ENCODE measurements around the gene FAIM2.

Gene FAIM2

DNA sequence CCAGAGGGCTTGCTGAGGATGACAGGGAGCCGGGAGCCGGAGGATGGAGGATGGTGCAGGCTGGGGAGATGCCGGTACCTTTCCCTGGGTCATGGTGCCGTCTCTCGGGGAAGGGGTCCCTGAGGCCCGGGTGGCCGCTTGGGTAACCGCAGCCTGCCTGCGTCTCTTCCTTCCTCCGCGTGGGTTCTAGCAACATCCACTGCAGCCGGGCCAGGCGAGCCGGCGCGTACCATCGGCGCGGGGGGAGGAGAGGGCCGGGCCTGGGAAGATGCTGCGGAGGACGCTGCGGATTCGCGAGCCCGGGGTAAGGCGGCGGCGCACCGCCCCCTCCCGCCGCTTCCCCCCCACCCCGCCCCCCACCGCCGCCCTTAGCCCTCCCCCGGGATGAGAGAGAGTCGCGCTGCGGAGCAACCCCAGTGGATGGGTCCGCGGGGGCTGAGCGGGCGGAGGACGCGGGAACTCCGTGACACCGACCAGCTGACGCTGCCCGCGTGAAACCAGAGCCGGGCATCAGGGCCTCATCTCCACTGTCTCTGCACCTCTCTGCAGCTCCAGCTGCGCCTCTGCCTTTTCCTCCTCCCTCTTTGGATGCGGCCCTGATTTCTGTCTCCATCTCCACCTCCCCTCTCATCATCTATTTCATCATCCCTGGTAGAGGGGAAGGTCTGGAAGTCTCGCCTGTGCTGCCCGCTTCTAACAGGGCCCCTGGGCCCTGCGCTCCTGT, at the start of gene FAIM2:
TSS of gene FAIM2 (minus strand) at position 201 of the 724 bp plus-strand sequence. CDS start at position 93, 108 bp downstream.
- Mint-ChIP-seq H3K36me3 (no peaks in the 10 kb centered on the region), H3K4me3 (peak within 1 kb of the TSS; percentile 66), H3K27ac (no peak within 1 kb of the TSS), H3K9me3 (no peaks in the 10 kb centered on the region), H3K4me1 (peaks cover 10% of the 10 kb centered on the region), H3K27me3 (peaks cover 70% of the 10 kb centered on the region)
- ATAC-seq = peak; percentile 50

DNA sequence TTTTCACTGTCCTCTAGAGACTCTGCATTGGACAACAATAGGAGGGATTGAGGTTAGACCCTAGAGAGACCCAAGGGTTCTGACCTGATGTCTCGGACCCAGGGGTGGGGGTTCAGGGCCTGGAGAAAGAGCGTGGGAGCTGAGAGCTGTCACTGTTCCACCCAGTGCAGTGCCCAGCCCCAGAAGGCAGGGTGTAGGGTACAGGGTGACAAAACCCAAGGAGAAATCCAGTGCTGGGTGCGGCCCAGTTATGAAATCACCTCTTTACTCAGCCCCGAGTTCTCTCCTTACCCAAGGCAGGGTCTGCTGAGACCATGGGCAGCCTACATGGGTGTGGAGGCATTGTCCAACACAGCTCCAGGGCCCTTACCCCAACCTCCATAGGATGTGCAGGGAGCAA, 49.5 kb upstream of the FAIM2 start:
- H3K36me3 Mint-ChIP-seq = no peaks in the 10 kb centered on the region
- no peak for ATAC-seq
- no peak overlapping the region for H3K4me3 Mint-ChIP-seq
- H3K4me1 Mint-ChIP-seq = peaks cover 6% of the 10 kb centered on the region
- H3K9me3 Mint-ChIP-seq = no peaks in the 10 kb centered on the region
- H3K27ac Mint-ChIP-seq = no peak overlapping the region
- H3K27me3 Mint-ChIP-seq = peaks cover 80% of the 10 kb centered on the region

DNA sequence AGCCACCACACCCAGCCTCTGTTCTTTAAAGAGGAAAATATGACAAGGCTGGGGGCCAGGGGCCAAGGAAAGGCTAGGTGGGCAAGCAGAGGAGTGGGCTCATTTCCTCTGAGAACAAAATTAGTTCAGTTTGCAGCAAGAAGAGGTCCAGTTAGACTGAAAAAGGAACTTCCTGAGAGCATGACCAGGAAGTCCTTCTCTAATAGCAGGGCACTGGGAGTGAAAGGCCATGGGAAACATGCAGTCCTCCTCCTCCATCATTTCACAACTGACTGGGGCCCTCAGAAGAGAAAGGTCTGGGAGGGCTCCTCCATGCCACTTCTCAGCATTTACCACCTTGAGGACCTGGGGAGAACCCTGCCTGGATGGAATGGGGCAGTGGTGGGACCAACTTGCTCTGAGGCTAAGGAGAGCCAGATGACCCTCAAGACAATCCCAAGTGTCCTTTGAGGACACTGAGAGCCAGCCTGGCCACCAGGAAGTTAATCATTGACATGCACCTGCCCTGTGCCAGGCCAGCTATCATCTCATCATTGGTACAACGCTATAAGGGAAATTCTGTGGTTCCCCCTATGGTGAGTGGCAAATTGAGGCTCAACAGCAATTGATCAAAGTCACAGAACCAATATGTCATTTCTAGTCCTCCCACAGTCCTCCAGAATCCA, 48.8 kb upstream of the FAIM2 start:
- peaks cover 6% of the 10 kb centered on the region for H3K4me1 Mint-ChIP-seq
- no peaks in the 10 kb centered on the region for H3K36me3 Mint-ChIP-seq
- H3K27me3 Mint-ChIP-seq = peaks cover 80% of the 10 kb centered on the region
- H3K27ac Mint-ChIP-seq = no peak overlapping the region
- no peaks in the 10 kb centered on the region for H3K9me3 Mint-ChIP-seq
- no peak overlapping the region for H3K4me3 Mint-ChIP-seq
- ATAC-seq = no peak

DNA sequence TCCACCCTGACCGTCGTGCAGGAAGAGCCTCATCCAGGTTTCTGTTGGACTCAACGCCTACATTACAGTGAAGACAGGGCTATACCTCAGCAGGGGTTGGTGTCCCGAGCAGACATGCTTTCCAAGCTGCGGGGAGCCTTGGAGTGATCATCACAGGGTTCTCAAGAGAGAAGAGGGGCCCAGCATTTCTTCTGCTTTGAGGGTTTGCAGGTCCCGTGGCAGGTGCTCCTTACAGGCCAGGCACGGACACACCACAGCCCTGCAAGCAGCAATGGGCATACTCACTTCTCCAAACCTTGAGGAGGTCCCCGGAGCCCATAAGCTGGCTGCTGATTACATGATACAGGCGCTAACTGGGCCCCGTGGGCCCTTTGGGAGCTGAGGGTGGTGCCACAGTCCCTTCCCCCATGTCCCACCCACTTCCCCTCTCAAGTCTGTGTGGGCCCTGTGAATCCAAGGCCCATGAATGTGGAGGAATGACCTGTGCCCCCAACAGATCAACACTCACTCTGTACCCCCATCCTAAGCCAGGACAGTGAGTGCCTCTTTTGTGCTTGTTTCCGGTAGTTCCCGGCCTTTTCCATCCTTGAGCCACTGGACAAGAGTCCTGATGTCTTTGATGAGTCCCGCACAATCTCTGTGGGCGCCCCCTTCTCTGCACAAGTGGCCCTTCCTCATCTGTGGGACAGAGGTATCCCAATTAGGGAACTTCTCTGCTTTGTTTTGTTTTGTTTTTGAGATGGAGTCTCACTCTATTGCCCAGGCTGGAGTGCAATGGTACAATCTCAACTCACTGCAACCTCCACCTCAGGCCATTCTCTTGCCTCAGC, 47.9 kb upstream of the FAIM2 start:
- H3K36me3 Mint-ChIP-seq = no peaks in the 10 kb centered on the region
- H3K4me3 Mint-ChIP-seq = no peak overlapping the region
- H3K27me3 Mint-ChIP-seq = peaks cover 71% of the 10 kb centered on the region
- ATAC-seq = no peak
- H3K9me3 Mint-ChIP-seq = no peaks in the 10 kb centered on the region
- no peak overlapping the region for H3K27ac Mint-ChIP-seq
- H3K4me1 Mint-ChIP-seq = peaks cover 6% of the 10 kb centered on the region

DNA sequence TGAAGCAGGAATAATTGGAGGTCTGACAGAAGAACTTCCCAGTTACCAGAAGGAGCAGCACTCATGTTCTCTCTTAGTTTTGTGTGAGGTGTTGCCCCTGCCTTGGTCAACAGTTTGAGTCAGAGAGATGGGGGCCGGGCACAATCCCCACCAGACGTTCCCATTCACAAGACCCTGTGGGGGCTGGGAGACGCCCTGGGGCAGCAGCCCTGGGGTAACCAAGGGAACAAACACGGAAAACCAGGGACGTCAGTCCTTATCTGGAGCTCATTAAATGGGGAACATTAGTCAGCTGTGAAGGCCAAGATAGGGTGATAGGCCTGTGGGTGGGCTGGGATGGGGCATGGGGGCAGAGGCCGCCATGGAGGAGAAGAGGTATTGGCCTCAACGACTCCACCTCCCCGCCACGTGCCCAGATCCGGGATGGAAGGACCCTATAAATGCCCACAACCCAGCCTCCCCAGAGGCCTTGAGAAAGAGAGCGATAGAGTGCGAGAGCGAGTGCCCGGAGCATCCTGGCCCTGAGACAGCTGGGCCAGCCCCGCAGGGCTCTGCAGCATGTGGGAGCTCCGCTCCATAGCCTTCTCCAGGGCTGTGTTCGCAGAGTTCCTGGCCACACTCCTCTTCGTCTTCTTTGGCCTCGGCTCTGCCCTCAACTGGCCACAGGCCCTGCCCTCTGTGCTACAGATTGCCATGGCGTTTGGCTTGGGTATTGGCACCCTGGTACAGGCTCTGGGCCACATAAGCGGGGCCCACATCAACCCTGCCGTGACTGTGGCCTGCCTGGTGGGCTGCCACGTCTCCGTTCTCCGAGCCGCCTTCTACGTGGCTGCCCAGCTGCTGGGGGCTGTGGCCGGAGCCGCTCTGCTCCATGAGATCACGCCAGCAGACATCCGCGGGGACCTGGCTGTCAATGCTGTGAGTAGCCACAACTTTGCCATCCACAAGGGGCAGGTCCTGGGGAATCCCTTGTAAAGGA, 46.9 kb upstream of the FAIM2 start, which contains the start of gene AQP2:
TSS of gene AQP2 (plus strand) at position 465 of the 979 bp plus-strand sequence. CDS start at position 559, 94 bp downstream.
- no peak within 1 kb of the TSS for H3K4me3 Mint-ChIP-seq
- peaks cover 14% of the 10 kb centered on the region for H3K4me1 Mint-ChIP-seq
- H3K36me3 Mint-ChIP-seq = no peaks in the 10 kb centered on the region
- H3K27me3 Mint-ChIP-seq = peaks cover 70% of the 10 kb centered on the region
- ATAC-seq = no peak
- no peaks in the 10 kb centered on the region for H3K9me3 Mint-ChIP-seq
- H3K27ac Mint-ChIP-seq = no peak within 1 kb of the TSS

DNA sequence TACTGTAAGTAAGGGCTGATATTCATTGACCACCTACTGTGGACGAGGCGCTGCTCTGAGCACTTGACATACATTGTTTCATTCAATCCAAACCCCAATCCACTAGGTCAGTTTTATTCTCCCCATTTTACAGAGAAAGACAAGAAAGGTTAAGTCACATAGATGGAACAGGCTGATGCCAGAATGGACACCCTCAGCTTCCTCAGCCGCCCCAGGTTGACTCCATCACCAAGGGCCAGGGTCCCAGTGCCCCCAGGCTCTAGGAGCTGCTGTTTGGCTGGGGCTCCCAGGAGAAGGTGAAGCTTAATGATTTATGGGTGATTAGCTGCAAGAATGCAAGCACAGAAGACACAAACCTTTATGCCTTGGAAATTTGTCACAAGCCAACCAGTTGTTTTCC, 46.2 kb upstream of the FAIM2 start:
- H3K36me3 Mint-ChIP-seq = no peaks in the 10 kb centered on the region
- peaks cover 73% of the 10 kb centered on the region for H3K27me3 Mint-ChIP-seq
- ATAC-seq = no peak
- H3K27ac Mint-ChIP-seq = no peak overlapping the region
- H3K9me3 Mint-ChIP-seq = no peaks in the 10 kb centered on the region
- no peak overlapping the region for H3K4me3 Mint-ChIP-seq
- H3K4me1 Mint-ChIP-seq = peaks cover 19% of the 10 kb centered on the region

DNA sequence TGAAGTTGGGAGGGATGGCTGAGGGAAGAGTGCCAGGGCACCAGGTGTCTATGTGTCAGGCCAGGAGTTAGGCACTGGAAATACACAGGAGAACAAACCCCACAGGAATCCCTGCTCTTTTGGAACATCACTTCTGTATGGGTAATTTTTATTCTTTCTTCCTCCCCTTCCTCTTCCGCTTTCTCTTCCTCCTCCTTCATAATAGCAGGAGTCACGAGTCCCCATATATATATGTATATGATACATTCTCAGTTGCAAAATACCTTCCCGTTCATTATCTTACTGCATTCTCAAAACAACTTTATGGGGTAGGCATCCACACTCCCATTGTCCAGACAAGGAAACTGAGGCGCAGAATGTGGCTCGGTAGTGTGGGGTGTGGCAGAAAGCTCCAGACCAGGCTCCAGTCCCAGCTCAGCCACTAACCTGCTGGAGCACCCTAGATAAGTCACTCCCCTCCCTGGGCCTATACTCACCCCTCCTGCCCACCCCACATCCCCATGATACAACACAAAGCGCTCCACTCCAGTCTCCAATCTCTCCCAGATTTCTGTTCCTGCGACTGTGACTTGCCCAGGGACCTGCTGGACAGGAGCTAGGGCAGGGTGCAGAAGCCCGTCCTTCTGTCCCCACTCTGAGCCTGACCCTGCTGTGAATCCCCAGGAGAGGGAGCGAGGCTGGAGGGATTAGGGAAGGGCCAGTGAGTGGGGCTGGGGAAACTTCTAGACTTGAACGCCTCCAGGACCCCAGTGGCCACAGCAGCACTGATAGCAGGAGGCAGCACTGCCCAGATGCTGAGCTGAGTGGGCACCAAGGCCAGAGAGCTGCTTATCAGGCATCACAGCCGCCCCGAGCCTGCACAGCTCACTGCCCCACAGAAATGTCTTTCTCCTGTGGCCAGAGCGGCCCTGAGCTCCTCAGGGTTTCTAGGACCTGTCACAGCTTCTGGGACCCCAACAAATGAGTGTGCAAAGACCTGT, 45.5 kb upstream of the FAIM2 start:
- H3K9me3 Mint-ChIP-seq = no peaks in the 10 kb centered on the region
- H3K4me1 Mint-ChIP-seq = peaks cover 19% of the 10 kb centered on the region
- H3K36me3 Mint-ChIP-seq = no peaks in the 10 kb centered on the region
- ATAC-seq = no peak
- H3K27me3 Mint-ChIP-seq = peaks cover 66% of the 10 kb centered on the region
- H3K27ac Mint-ChIP-seq = no peak overlapping the region
- no peak overlapping the region for H3K4me3 Mint-ChIP-seq

DNA sequence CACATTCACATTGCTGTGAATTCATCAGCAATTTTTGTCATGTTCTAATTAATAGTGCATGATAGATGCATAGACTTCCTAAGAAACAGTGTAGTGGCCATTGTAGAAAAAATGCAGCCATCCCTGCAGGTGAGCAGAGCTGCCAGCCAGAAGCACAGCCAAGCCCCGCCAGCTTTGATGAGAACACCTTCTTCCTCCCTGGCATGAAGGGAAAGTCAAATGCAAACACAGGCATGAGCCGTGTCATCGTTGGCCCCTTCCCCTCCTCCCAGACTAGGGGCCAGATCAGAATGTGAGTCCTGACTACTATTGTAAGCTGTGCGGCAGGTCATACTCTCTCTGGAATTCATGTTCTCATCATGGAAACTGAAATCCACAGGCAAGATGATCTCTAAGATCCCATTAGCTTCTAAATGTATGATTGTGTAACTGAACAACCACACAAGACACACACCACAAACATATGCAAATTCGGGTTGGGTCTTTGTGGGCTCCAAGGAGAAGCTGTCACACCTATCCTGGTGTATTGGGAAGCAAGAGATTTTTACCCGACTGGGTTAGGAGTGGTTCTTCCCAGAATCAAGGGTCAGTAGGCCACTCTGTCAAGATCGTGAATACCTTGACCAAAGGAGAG, 44.0 kb upstream of the FAIM2 start:
- no peak for ATAC-seq
- Mint-ChIP-seq H3K27ac (no peak overlapping the region), H3K27me3 (peaks cover 52% of the 10 kb centered on the region), H3K9me3 (no peaks in the 10 kb centered on the region), H3K36me3 (no peaks in the 10 kb centered on the region), H3K4me3 (no peak overlapping the region), H3K4me1 (peaks cover 19% of the 10 kb centered on the region)

DNA sequence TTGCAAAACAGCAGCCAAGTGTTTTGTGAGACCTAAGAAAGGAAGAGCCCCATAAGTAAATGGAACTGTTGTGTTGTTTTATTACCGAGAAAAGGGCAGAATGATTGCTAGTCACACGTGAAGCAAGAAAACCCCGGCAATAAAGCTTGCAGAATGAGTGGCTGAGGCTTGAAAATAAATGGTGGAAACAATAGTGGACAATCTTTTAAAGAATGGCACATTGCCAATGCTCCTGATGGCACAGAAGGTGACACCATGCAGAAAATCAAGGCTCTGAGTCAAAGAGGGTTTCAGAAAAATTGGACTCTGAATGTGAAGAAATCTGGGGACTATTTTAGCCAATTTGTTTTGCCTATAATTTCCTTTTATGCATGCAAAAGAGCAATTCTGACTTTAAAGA, 42.8 kb upstream of the FAIM2 start:
- Mint-ChIP-seq H3K27ac (no peak overlapping the region), H3K36me3 (no peaks in the 10 kb centered on the region), H3K4me1 (peaks cover 22% of the 10 kb centered on the region), H3K27me3 (peaks cover 51% of the 10 kb centered on the region), H3K9me3 (no peaks in the 10 kb centered on the region), H3K4me3 (no peak overlapping the region)
- ATAC-seq = no peak

DNA sequence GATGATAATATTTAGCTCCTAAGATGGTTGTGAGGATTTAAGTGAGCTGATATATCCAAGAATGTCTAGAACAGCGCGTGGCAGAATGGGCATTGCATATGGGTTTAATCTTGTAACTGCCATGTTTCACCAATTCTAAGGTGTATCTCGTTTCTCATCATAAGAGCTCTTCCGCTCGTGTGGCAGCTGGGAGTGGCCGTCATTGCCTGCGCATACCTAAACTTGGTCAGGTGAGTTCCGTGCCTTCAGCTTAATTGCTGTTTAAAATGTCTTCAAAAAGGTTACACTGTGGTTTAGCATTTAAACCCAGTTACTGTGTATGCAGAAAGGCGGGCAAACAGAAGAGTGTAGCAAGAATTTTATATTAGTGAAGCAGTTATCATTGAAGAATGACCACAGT, 42.4 kb upstream of the FAIM2 start:
- ATAC-seq = no peak
- no peaks in the 10 kb centered on the region for H3K9me3 Mint-ChIP-seq
- H3K36me3 Mint-ChIP-seq = no peaks in the 10 kb centered on the region
- H3K27me3 Mint-ChIP-seq = peaks cover 51% of the 10 kb centered on the region
- H3K27ac Mint-ChIP-seq = peak overlapping the region; percentile 71
- peaks cover 22% of the 10 kb centered on the region for H3K4me1 Mint-ChIP-seq
- no peak overlapping the region for H3K4me3 Mint-ChIP-seq

DNA sequence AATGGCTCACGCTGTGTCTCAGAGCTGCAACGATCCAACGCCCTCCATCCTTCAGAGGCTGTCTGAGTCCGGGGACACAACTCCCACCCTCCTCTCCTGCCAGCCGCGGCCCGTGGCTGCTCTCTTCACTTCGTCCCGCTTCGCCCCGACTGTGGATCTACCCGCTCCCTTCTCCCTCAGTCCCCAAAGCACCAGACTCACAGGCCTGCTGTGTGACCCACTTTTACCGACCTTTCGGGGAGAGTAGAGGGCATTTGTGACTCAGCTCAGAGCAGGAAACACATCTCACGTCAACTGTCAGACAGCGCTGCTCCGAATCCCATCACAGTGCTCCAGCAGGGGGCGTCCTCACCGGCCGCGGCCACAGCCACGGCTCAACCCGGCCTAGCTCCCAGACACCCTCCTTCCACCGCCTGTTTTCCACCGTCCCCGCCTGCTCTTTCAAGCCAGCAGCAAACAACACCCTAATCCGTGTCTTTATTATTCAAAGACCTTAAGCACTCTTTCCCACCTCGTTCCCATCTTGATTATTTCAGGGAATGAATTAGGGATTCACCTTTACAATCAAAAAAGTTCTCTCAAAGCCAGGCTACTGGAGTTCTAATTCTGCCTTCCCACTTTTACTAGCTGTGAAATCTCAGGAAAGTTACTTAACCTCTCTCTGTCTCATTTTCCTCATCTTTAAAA, 41.8 kb upstream of the FAIM2 start:
- peak; percentile 93 for ATAC-seq
- H3K4me3 Mint-ChIP-seq = peak overlapping the region; percentile 80
- H3K27ac Mint-ChIP-seq = peak overlapping the region; percentile 71
- H3K27me3 Mint-ChIP-seq = peaks cover 45% of the 10 kb centered on the region
- no peaks in the 10 kb centered on the region for H3K9me3 Mint-ChIP-seq
- H3K4me1 Mint-ChIP-seq = peaks cover 22% of the 10 kb centered on the region
- H3K36me3 Mint-ChIP-seq = no peaks in the 10 kb centered on the region

DNA sequence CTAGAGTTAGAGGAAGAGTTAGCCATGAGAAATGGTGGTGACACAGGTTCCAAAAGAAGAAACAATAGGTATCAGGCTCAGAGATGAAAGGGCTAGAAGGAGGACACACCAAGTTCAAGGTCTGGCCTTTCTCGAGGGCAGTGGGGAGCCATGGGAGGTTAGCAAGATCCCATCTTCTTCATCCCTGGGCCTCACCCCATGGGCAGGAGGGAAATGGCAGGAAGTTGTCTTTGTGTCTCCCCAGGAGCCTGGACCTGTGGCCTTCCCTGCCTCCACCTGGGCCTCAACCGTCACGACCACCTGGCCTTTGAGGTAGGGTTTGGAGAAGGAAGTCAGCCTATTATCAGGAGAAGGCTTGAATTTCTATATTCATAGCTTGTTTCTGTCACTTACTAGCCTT, 41.0 kb upstream of the FAIM2 start:
- Mint-ChIP-seq H3K9me3 (no peaks in the 10 kb centered on the region), H3K4me3 (no peak overlapping the region), H3K27me3 (peaks cover 37% of the 10 kb centered on the region), H3K36me3 (no peaks in the 10 kb centered on the region), H3K4me1 (peaks cover 22% of the 10 kb centered on the region), H3K27ac (no peak overlapping the region)
- ATAC-seq = no peak

DNA sequence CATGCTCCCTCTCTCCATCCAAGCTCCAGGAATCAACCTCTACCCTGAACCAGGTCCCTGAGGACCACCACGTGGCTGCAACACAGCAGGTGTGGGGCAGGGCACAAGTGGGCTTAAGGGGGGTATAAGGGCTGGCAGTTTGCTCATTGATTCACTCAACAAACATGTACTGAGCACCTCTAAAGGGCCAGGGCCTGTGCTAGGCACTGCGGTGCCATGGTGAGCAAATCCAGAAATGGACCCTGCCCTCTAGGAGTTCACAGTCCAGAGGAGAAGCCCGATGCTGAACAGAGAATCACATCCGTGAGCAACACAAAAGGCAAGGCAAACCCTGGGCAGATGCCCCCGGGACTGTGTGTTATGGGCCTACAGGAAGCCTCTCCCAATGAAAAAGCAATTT, 40.3 kb upstream of the FAIM2 start:
- Mint-ChIP-seq H3K4me3 (no peak overlapping the region), H3K27me3 (peaks cover 30% of the 10 kb centered on the region), H3K9me3 (no peaks in the 10 kb centered on the region), H3K36me3 (no peaks in the 10 kb centered on the region), H3K27ac (no peak overlapping the region), H3K4me1 (peaks cover 22% of the 10 kb centered on the region)
- no peak for ATAC-seq
